ENCODE results near the gene PRELID1. TPM values are rescaled to one million over a fixed set of nuclear protein-coding genes. Genes with fewer than 3 reads are reported as not detected.

PRELID1 gene
- total and polyA plus RNA-seq, 10 of the 15 experiments (the other 5 are each of a cell fraction or from before 2014, with no cell fraction given) = 30.9 to 584 (median 254) TPM

- TF ChIP-seq ZBTB40 (IDR thresholded peaks at IDR 0.05; ENCODE audit: borderline replicate concordance) (peak; percentile 42; the same call in 1 of the 2 replicates), EED (IDR thresholded peaks at IDR 0.05; ENCODE audit: low read depth) (0 out of 2 replicates have a peak, but pooled peaks have one; percentile 27), IRF5 (IDR thresholded peaks at IDR 0.05; ENCODE audit: borderline replicate concordance) (no peak), ATF7 (IDR thresholded peaks at IDR 0.05; ENCODE audit: low read depth) (no peak), TARDBP (IDR thresholded peaks at IDR 0.05; ENCODE audit: borderline replicate concordance) (no peak), SRF (IDR thresholded peaks at IDR 0.05; ENCODE audit: low read depth in 2 of 2, low read length in 2 of 2) (peak in 1 of 2 experiments; percentile 70; a peak in 1 of 4 replicates), KAT2A (conservative IDR thresholded peaks at IDR 0.05; ENCODE audit: control insufficient read depth, low read depth, low read length) (no peak), ETV6 (conservative IDR thresholded peaks at IDR 0.05 in 1 of 2, IDR thresholded peaks at IDR 0.05 in 1 of 2; ENCODE audit: borderline replicate concordance in 1 of 2, low read depth in 1 of 2) (no peak), FOXM1 (IDR thresholded peaks at IDR 0.05; ENCODE audit: low read depth, low read length) (no peak), CHD4 (IDR thresholded peaks at IDR 0.05) (no peak), POLR2AphosphoS2 (IDR thresholded peaks at IDR 0.05; ENCODE audit: low read depth, low read length) (no peak), STAT1 (conservative IDR thresholded peaks at IDR 0.05) (no peak), IRF3 (IDR thresholded peaks at IDR 0.05) (no peak), RAD51 (IDR thresholded peaks at IDR 0.05) (peak; percentile 78), ZNF687 (IDR thresholded peaks at IDR 0.05) (peak; percentile 81), HDAC6 (IDR thresholded peaks at IDR 0.05; ENCODE audit: unreplicated experiment) (no peak), SP1 (IDR thresholded peaks at IDR 0.05; ENCODE audit: low read depth, low read length) (no peak), NFYA (IDR thresholded peaks at IDR 0.05; ENCODE audit: borderline replicate concordance, low read depth, low read length) (no peak), CHD2 (IDR thresholded peaks at IDR 0.05; ENCODE audit: borderline replicate concordance, low read depth, low read length) (no peak)
Observed at GRCh38 chr5:177303121-177303924, at the start of gene PRELID1, which contains the start of gene RAB24 (continued).
